NCI-H69 (cell line): ENCODE data around the gene HMG20B.
A peak's percentile ranks its signal among the peaks of the same experiment; 100 is the strongest.

Experiments used
- DNase-seq: peaks from one replicate; lab custom pipeline; 2025; lab: John Stamatoyannopoulos, UW

The HMG20B gene

GRCh38 chr19:3607303-3608078 is 34.7 kb downstream of the HMG20B start:
- DNase-seq, result no peak

- no peak for DNase-seq
These were observed 35.4 kb downstream of the HMG20B start for GRCh38 chr19:3608079-3608641.

GRCh38 chr19:3608750-3609322 is 36.1 kb downstream of the HMG20B start:
- no peak for DNase-seq

GRCh38 chr19:3609779-3610719 is 37.3 kb downstream of the HMG20B start:
- peak; percentile 24 for DNase-seq

- no peak for DNase-seq
These were observed 38.3 kb downstream of the HMG20B start for GRCh38 chr19:3610745-3611717.

GRCh38 chr19:3611841-3612240 is 39.1 kb downstream of the HMG20B start:
- DNase-seq, result no peak

- DNase-seq, result no peak
These were observed 39.6 kb downstream of the HMG20B start for GRCh38 chr19:3612330-3612729.

GRCh38 chr19:3612901-3613741 is 40.4 kb downstream of the HMG20B start:
- no peak for DNase-seq

- peak; percentile 66 for DNase-seq
These were observed 41.3 kb downstream of the HMG20B start for GRCh38 chr19:3613818-3614661.

- DNase-seq, result no peak
These were observed 42.2 kb downstream of the HMG20B start for GRCh38 chr19:3614858-3615505.

- no peak for DNase-seq
These were observed 42.9 kb downstream of the HMG20B start for GRCh38 chr19:3615524-3616135.

- no peak for DNase-seq
These were observed 44.7 kb downstream of the HMG20B start for GRCh38 chr19:3617463-3617862.

GRCh38 chr19:3618144-3618810 is 45.5 kb downstream of the HMG20B start:
- DNase-seq, result no peak

GRCh38 chr19:3618811-3619630 is 46.3 kb downstream of the HMG20B start:
- no peak for DNase-seq

GRCh38 chr19:3619631-3620012 is 46.9 kb downstream of the HMG20B start:
- no peak for DNase-seq

- no peak for DNase-seq
These were observed 47.5 kb downstream of the HMG20B start for GRCh38 chr19:3620145-3620816.
